CD4-positive, alpha-beta T cell treated with Interleukin-15 for 4 hours (primary cell): Measurements from ENCODE around the gene CENPC.
"Not testable (repeated sequence)": the region's sequence is repeated elsewhere in the genome, so short reads cannot be mapped to it uniquely, and the experiment has no call there.

Source experiments
- DNase-seq: peaks from one replicate; pipeline ENCODE4 v3.0.0-alpha.2; 2020; ENCODE audit warnings: low spot score

The CENPC gene

GRCh38 chr4:67470871-67471270, 74.4 kb downstream of the CENPC start:
- DNase-seq, result no peak

- no peak for DNase-seq
Observed at GRCh38 chr4:67468830-67469229, 76.5 kb downstream of the CENPC start.

GRCh38 chr4:67466751-67467150, 78.6 kb downstream of the CENPC start:
- DNase-seq, result no peak

- no peak for DNase-seq
Observed at GRCh38 chr4:67465763-67466052, 79.6 kb downstream of the CENPC start.

- no peak for DNase-seq
Observed at GRCh38 chr4:67465032-67465762, 80.1 kb downstream of the CENPC start.

- no peak for DNase-seq
Observed at GRCh38 chr4:67460574-67460973, 84.7 kb downstream of the CENPC start.

GRCh38 chr4:67459164-67459563, 86.1 kb downstream of the CENPC start:
- DNase-seq, result no peak

GRCh38 chr4:67456577-67457196, 88.6 kb downstream of the CENPC start:
- no peak for DNase-seq

GRCh38 chr4:67452846-67453205, 92.5 kb downstream of the CENPC start:
- not testable (repeated sequence) for DNase-seq

GRCh38 chr4:67452100-67452845, 93.0 kb downstream of the CENPC start:
- no peak for DNase-seq

GRCh38 chr4:67451464-67451863, 93.8 kb downstream of the CENPC start:
- DNase-seq, result no peak

- no peak for DNase-seq
Observed at GRCh38 chr4:67448621-67449020, 96.7 kb downstream of the CENPC start.

- DNase-seq, result no peak
Observed at GRCh38 chr4:67447873-67448272, 97.4 kb downstream of the CENPC start.

- DNase-seq, result no peak
Observed at GRCh38 chr4:67446811-67447210, 98.5 kb downstream of the CENPC start.

- not testable (repeated sequence) for DNase-seq
Observed at GRCh38 chr4:67445881-67446280, 99.4 kb downstream of the CENPC start.

- DNase-seq, result no peak
Observed at GRCh38 chr4:67438975-67439374, 106.3 kb downstream of the CENPC start.

GRCh38 chr4:67437974-67438713, 107.2 kb downstream of the CENPC start:
- DNase-seq, result no peak

GRCh38 chr4:67436742-67437141, 108.6 kb downstream of the CENPC start:
- DNase-seq, result no peak

GRCh38 chr4:67430989-67431388, 114.3 kb downstream of the CENPC start:
- DNase-seq, result no peak

- no peak for DNase-seq
Observed at GRCh38 chr4:67428819-67429218, 116.5 kb downstream of the CENPC start.
